Endothelial cell of umbilical vein (primary cell): ENCODE data around the gene SAMSN1. TPM values are rescaled to one million over a fixed set of nuclear protein-coding genes. Genes with fewer than 3 reads are reported as not detected.

Source experiments
- BruUV-seq: library from RNA; stranded (reverse); fragments of 400-500 nt; replicated peaks from 2 replicates; lab custom pipeline; 2021; lab: Mats Ljungman, UMichigan
- CTCF ChIA-PET: fragments of 300-600, 350-600 bp; sonication (Branson Sonifier 250); formaldehyde crosslinking; loops from one replicate; lab custom pipeline; 2021; ENCODE audit warnings: antibody characterized with exemption, inconsistent platforms; lab: Charles Lee
- POLR2A ChIA-PET: fragments of 300-600, 350-600 bp; sonication (Branson Sonifier 250); formaldehyde crosslinking; loops from one replicate; lab custom pipeline; 2021; ENCODE audit warnings: antibody characterized with exemption, inconsistent platforms; lab: Charles Lee
- DNase-seq: peaks from one replicate; pipeline ENCODE4 v3.0.0-alpha.2; 2011; ENCODE audit warnings: low read depth, low spot score
- FAIRE-seq: peaks from 2 replicates; lab custom pipeline; 2011; peaks lifted over from hg19 to GRCh38; lab: Jason Lieb, UNC
- H2AFZ ChIP-seq: 2 replicates; pipeline ENCODE4 v1.6.0; 2012; ENCODE audit warnings: low read depth, low read length, control low read depth, inconsistent platforms
- H3K27ac ChIP-seq: 2 replicates; pipeline ENCODE4 v1.5.1; 2011; ENCODE audit warnings: low read depth, mild to moderate bottlenecking, control low read depth, low read length, moderate library complexity; ENCODE audit not compliant: insufficient read depth
- H3K27me3 ChIP-seq, 2 experiments: 2 replicates each; pipeline versions ENCODE4 v1.6.0 to v1.6.1; 2011; ENCODE audit warnings: low read length in 2 of 2, mixed read lengths in 1 of 2; ENCODE audit not compliant: control insufficient read depth in 2 of 2, insufficient read depth in 2 of 2
- H3K36me3 ChIP-seq, 2 experiments: 2 replicates in 1 of 2; 3 replicates in 1 of 2; pipeline ENCODE4 v1.5.1; 2011; ENCODE audit warnings: low read length in 2 of 2, mild to moderate bottlenecking in 1 of 2, moderate library complexity in 1 of 2; ENCODE audit not compliant: control insufficient read depth in 2 of 2, insufficient read depth in 2 of 2; ENCODE audit errors: extremely low read depth in 1 of 2
- H3K4me1 ChIP-seq: 3 replicates; pipeline ENCODE4 v1.5.1; 2011; ENCODE audit warnings: mild to moderate bottlenecking, low read length; ENCODE audit not compliant: control insufficient read depth, insufficient read depth; ENCODE audit errors: extremely low read depth
- H3K4me2 ChIP-seq: 2 replicates; pipeline ENCODE4 v1.6.1; 2011; ENCODE audit warnings: low read length, control low read depth, mixed read lengths; ENCODE audit not compliant: insufficient read depth
- H3K4me3 ChIP-seq, 3 experiments: fragments of 200-600 bp in 1 of 3; sonication (generic), shearing (Covaris generic) in 1 of 3; replicated peaks in 1 of 3; 2 replicates each; pipeline ENCODE4 v1.5.1; 2011 to 2016; ENCODE audit warnings: control low read depth in 3 of 3, low read length in 3 of 3, mild to moderate bottlenecking in 2 of 3, inconsistent platforms in 1 of 3, low read depth in 1 of 3, moderate library complexity in 1 of 3; ENCODE audit not compliant: insufficient read depth in 1 of 3
- H3K79me2 ChIP-seq: 2 replicates; pipeline ENCODE4 v1.6.0; 2012; ENCODE audit warnings: low read length, inconsistent platforms; ENCODE audit not compliant: control insufficient read depth, insufficient read depth
- H3K9ac ChIP-seq: replicated peaks from 2 replicates; pipeline ENCODE3; 2011; ENCODE audit warnings: low read length, control low read depth; ENCODE audit not compliant: insufficient read depth; ENCODE audit errors: extremely low read depth
- H3K9me1 ChIP-seq: replicated peaks from 3 replicates; pipeline ENCODE4 v1.6.0; 2011; ENCODE audit warnings: mild to moderate bottlenecking, low read length; ENCODE audit not compliant: control insufficient read depth, insufficient read depth; ENCODE audit errors: extremely low read depth
- H3K9me3 ChIP-seq: replicated peaks from 2 replicates; pipeline ENCODE4 v1.5.1; 2012; ENCODE audit warnings: low read length, inconsistent platforms; ENCODE audit not compliant: control insufficient read depth, insufficient read depth
- H4K20me1 ChIP-seq: replicated peaks from 2 replicates; pipeline ENCODE3; 2011; ENCODE audit warnings: mild to moderate bottlenecking, low read length; ENCODE audit not compliant: control insufficient read depth, insufficient read depth; ENCODE audit errors: extremely low read depth
- EZH2 ChIP-seq: IDR thresholded peaks from 2 replicates; pipeline ENCODE4 v1.6.1; 2012; ENCODE audit warnings: borderline replicate concordance, low read depth, mild to moderate bottlenecking, moderate library complexity, low read length, inconsistent platforms; ENCODE audit not compliant: severe bottlenecking
- FOS ChIP-seq: IDR thresholded peaks from 2 replicates; pipeline ENCODE4 v1.6.1; 2011; ENCODE audit warnings: mild to moderate bottlenecking, low read length, moderate library complexity, borderline replicate concordance; ENCODE audit not compliant: insufficient read depth
- GATA2 ChIP-seq: IDR thresholded peaks from 2 replicates; pipeline ENCODE4 v1.7.0; 2011; ENCODE audit warnings: low read depth, mild to moderate bottlenecking, moderate library complexity, mixed read lengths, low read length; ENCODE audit not compliant: insufficient read length, insufficient read depth
- JUN ChIP-seq: IDR thresholded peaks from 2 replicates; pipeline ENCODE4 v1.6.1; 2011; ENCODE audit warnings: borderline replicate concordance, low read depth; ENCODE audit not compliant: insufficient read length, insufficient read depth
- MYC ChIP-seq: IDR thresholded peaks from one replicate; pipeline ENCODE4 v1.6.1; 2011; ENCODE audit warnings: mild to moderate bottlenecking, low read depth, low read length
- POLR2A ChIP-seq: IDR thresholded peaks from 2 replicates; pipeline ENCODE4 v1.6.1; 2012; ENCODE audit warnings: low read depth, mild to moderate bottlenecking, control low read depth, low read length
- POLR2AphosphoS5 ChIP-seq: IDR thresholded peaks from 2 replicates; pipeline ENCODE4 v1.6.1; 2012; ENCODE audit warnings: low read depth, mild to moderate bottlenecking, control low read depth, low read length, moderate library complexity; ENCODE audit not compliant: insufficient read depth
- dilution Hi-C: fragments of 300-500 bp; cut with MboI; formaldehyde crosslinking; loops from one replicate; pipeline ENCODE4 v1.15.0; 2019; ENCODE audit warnings: low sequenced_read_pairs; ENCODE audit not compliant: extremely low pct_ligation_motif_present
- intact Hi-C: fragments of 100-400 bp; cut with micrococcal nuclease; formaldehyde crosslinking; loops from one replicate; pipeline ENCODE4 v1.10.0; 2022
- polyA plus RNA-seq, 4 experiments: library from polyadenylated mRNA; depleted of rRNA in 3 of 4; stranded (reverse) in 3 of 4; unstranded in 1 of 4; fragments of >200 nt; gene quantifications; 2 replicates each; pipeline versions ENCODE4 v1.2.1 to v1.2.3, GENCODE V29; 2011 to 2012; ENCODE audit warnings: missing spikeins in 1 of 4
- total RNA-seq: library from RNA; stranded (reverse); gene quantifications from 2 replicates; pipeline ENCODE4 v1.2.3, GENCODE V29; 2021
- TF ChIP-seq, protein P1 (sequence below): IDR thresholded peaks from 2 replicates; pipeline ENCODE4 v1.6.1; 2011; ENCODE audit not compliant: insufficient read depth, insufficient read length
- TF ChIP-seq, protein P2 (sequence below), 2 donors: IDR thresholded peaks; 1 replicate in 1 of 2; 2 replicates in 1 of 2; pipeline ENCODE4 v1.5.1; 2011; ENCODE audit warnings: low read length in 2 of 2, mild to moderate bottlenecking in 2 of 2, moderate library complexity in 2 of 2, control low read depth in 1 of 2, inconsistent platforms in 1 of 2, low read depth in 1 of 2; ENCODE audit not compliant: insufficient read depth in 1 of 2; ENCODE audit errors: extremely low read depth in 1 of 2

The SAMSN1 gene
- total and polyA plus RNA-seq, 2 donors (not counting 3 experiments of a cell fraction or from before 2014, with no cell fraction given), result 2.5 to 5.3 TPM

DNA sequence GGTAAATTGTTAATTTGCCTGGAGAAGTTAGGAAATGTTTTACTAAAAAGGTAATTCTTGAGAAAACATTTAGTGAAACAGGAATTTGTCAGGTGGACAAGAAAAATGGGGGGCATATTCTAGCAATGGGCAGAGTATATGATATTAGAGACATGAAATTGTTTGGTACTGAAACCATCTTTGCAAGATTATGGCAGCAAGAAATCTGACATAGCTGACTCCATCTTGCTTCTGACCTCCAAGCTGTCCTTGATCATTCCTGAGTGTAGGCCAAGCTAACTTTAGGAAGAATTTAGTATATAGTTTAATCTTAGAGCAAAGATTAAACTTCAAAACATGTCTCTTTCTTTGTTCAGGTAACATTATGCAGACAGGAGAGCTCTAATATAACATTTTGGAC, 14.0 kb upstream of the SAMSN1 start:
- DNase-seq (no peak), FAIRE-seq (no peak)
- BruUV-seq, result no TSS peak
- ChIA-PET POLR2A (no interaction called here), CTCF (no interaction called here)
- Histone ChIP-seq H3K36me3 (no peaks in the 10 kb centered on the region), H3K79me2 (no peaks in the 10 kb centered on the region), H3K4me3 (no peak overlapping the region), H4K20me1 (no peaks in the 10 kb centered on the region), H3K4me2 (no peak overlapping the region), H3K4me1 (no peaks in the 10 kb centered on the region), H3K27me3 (no peaks in the 10 kb centered on the region), H3K9ac (no peak overlapping the region), H3K27ac (no peak overlapping the region), H3K9me1 (no peaks in the 10 kb centered on the region), H3K9me3 (no peaks in the 10 kb centered on the region), H2AFZ (no peak overlapping the region)
- intact Hi-C loops (no loop called here), dilution Hi-C loops (no loop called here)
- TF ChIP-seq FOS, result no peak
- TF ChIP-seq POLR2AphosphoS5, result no peak
- TF ChIP-seq POLR2A, result no peak
- TF ChIP-seq, protein P1, sequence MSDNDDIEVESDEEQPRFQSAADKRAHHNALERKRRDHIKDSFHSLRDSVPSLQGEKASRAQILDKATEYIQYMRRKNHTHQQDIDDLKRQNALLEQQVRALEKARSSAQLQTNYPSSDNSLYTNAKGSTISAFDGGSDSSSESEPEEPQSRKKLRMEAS, result no peak
- TF ChIP-seq MYC, result no peak
- TF ChIP-seq, protein P2, sequence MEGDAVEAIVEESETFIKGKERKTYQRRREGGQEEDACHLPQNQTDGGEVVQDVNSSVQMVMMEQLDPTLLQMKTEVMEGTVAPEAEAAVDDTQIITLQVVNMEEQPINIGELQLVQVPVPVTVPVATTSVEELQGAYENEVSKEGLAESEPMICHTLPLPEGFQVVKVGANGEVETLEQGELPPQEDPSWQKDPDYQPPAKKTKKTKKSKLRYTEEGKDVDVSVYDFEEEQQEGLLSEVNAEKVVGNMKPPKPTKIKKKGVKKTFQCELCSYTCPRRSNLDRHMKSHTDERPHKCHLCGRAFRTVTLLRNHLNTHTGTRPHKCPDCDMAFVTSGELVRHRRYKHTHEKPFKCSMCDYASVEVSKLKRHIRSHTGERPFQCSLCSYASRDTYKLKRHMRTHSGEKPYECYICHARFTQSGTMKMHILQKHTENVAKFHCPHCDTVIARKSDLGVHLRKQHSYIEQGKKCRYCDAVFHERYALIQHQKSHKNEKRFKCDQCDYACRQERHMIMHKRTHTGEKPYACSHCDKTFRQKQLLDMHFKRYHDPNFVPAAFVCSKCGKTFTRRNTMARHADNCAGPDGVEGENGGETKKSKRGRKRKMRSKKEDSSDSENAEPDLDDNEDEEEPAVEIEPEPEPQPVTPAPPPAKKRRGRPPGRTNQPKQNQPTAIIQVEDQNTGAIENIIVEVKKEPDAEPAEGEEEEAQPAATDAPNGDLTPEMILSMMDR (IDR thresholded peaks at IDR 0.05; ENCODE audit: extremely low read depth in 1 of 2, insufficient read depth in 1 of 2, low read depth in 1 of 2, low read length in 2 of 2), result no peak
- no peak for TF ChIP-seq GATA2
- TF ChIP-seq JUN, result no peak
- no peak for TF ChIP-seq EZH2
